Endothelial cell of umbilical vein (primary cell): ENCODE measurements around the gene VAV3.

Experiments used
- CTCF ChIP-seq, 2 donors: IDR thresholded peaks; 1 replicate in 1 of 2; 2 replicates in 1 of 2; pipeline ENCODE4 v1.5.1; 2011; ENCODE audit warnings: low read length in 2 of 2, mild to moderate bottlenecking in 2 of 2, moderate library complexity in 2 of 2, control low read depth in 1 of 2, inconsistent platforms in 1 of 2, low read depth in 1 of 2; ENCODE audit not compliant: insufficient read depth in 1 of 2; ENCODE audit errors: extremely low read depth in 1 of 2
- EZH2 ChIP-seq: IDR thresholded peaks from 2 replicates; pipeline ENCODE4 v1.6.1; 2012; ENCODE audit warnings: borderline replicate concordance, low read depth, mild to moderate bottlenecking, moderate library complexity, low read length, inconsistent platforms; ENCODE audit not compliant: severe bottlenecking
- MAX ChIP-seq: IDR thresholded peaks from 2 replicates; pipeline ENCODE4 v1.6.1; 2011; ENCODE audit not compliant: insufficient read depth, insufficient read length
- POLR2A ChIP-seq: IDR thresholded peaks from 2 replicates; pipeline ENCODE4 v1.6.1; 2012; ENCODE audit warnings: low read depth, mild to moderate bottlenecking, control low read depth, low read length
- POLR2AphosphoS5 ChIP-seq: IDR thresholded peaks from 2 replicates; pipeline ENCODE4 v1.6.1; 2012; ENCODE audit warnings: low read depth, mild to moderate bottlenecking, control low read depth, low read length, moderate library complexity; ENCODE audit not compliant: insufficient read depth

- TF ChIP-seq POLR2A (no peak), CTCF (IDR thresholded peaks at IDR 0.05; ENCODE audit: extremely low read depth in 1 of 2, insufficient read depth in 1 of 2, low read depth in 1 of 2, low read length in 2 of 2) (no peak), EZH2 (no peak), MAX (no peak), POLR2AphosphoS5 (no peak)
Observed at GRCh38 chr1:107966550-107966949, 1.6 kb upstream of the VAV3 start.
